Measurements from ENCODE around the gene CNKSR1. TPM values are rescaled to one million over a fixed set of nuclear protein-coding genes. Genes with fewer than 3 reads are reported as not detected.

Gene CNKSR1
- total RNA-seq, 1 experiment from 2014 or later, result 18.0 TPM

- TF ChIP-seq CBFB (CRISPR knock-in tag; IDR thresholded peaks at IDR 0.05; ENCODE audit: low read depth) (no peak), GRHL2 (CRISPR knock-in tag; IDR thresholded peaks at IDR 0.05; ENCODE audit: insufficient replicate concordance, severe bottlenecking) (no peak), ELF4 (CRISPR knock-in tag; IDR thresholded peaks at IDR 0.05; ENCODE audit: low read depth) (no peak), MYBL2 (CRISPR knock-in tag; IDR thresholded peaks at IDR 0.05) (no peak), EMX1 (CRISPR knock-in tag; IDR thresholded peaks at IDR 0.05) (no peak), HMGA2 (CRISPR knock-in tag; IDR thresholded peaks at IDR 0.05) (no peak), IRF1 (CRISPR knock-in tag; IDR thresholded peaks at IDR 0.05) (no peak), AFF4 (CRISPR knock-in tag; IDR thresholded peaks at IDR 0.05; ENCODE audit: borderline replicate concordance) (no peak), ZNF423 (CRISPR knock-in tag; IDR thresholded peaks at IDR 0.05) (no peak), JUN (CRISPR knock-in tag; IDR thresholded peaks at IDR 0.05) (no peak)
Measured at GRCh38 chr1:26197301-26197700, 20.0 kb downstream of the CNKSR1 start (continued).

GRCh38 chr1:26197813-26198212 is 20.5 kb downstream of the CNKSR1 start:
- peaks cover 23% of the 10 kb centered on the region for H3K4me1 Mint-ChIP-seq
- no peaks in the 10 kb centered on the region for H3K36me3 Mint-ChIP-seq
- H3K27ac Mint-ChIP-seq, result no peak overlapping the region
- TF ChIP-seq, protein P1, sequence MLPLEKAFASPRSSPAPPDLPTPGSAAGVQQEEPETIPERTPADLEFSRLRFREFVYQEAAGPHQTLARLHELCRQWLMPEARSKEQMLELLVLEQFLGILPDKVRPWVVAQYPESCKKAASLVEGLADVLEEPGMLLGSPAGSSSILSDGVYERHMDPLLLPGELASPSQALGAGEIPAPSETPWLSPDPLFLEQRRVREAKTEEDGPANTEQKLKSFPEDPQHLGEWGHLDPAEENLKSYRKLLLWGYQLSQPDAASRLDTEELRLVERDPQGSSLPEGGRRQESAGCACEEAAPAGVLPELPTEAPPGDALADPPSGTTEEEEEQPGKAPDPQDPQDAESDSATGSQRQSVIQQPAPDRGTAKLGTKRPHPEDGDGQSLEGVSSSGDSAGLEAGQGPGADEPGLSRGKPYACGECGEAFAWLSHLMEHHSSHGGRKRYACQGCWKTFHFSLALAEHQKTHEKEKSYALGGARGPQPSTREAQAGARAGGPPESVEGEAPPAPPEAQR (CRISPR knock-in tag; IDR thresholded peaks at IDR 0.05), result no peak
- TF ChIP-seq ATF6 (CRISPR knock-in tag; IDR thresholded peaks at IDR 0.05) (no peak), NFE2L1 (CRISPR knock-in tag; IDR thresholded peaks at IDR 0.05) (no peak), HMGA2 (CRISPR knock-in tag; IDR thresholded peaks at IDR 0.05) (no peak), NR2C2 (CRISPR knock-in tag; IDR thresholded peaks at IDR 0.05) (no peak), ZMAT4 (CRISPR knock-in tag; IDR thresholded peaks at IDR 0.05) (no peak), ZNF121 (CRISPR knock-in tag; IDR thresholded peaks at IDR 0.05) (no peak), ZNF532 (CRISPR knock-in tag; IDR thresholded peaks at IDR 0.05; ENCODE audit: borderline replicate concordance) (no peak), ELF4 (CRISPR knock-in tag; IDR thresholded peaks at IDR 0.05; ENCODE audit: low read depth) (no peak), ZNF396 (CRISPR knock-in tag; IDR thresholded peaks at IDR 0.05; ENCODE audit: borderline replicate concordance) (no peak)
- ATAC-seq (no peak), DNase-seq (ENCODE audit: low spot score) (no peak)
- H3K27me3 Mint-ChIP-seq (ENCODE audit: low read depth), result no peaks in the 10 kb centered on the region; the same call in none of the 2 replicates
- H3K4me3 Mint-ChIP-seq, result no peak overlapping the region
- H3K9me3 Mint-ChIP-seq, result no peaks in the 10 kb centered on the region
- CTCF ChIA-PET, result interaction anchor here (1.1 to 1.5 kb wide), 2 partner anchors 20 to 53 kb away, joined by 3 to 4 read pairs; partner anchors contain the start of gene CNKSR1
- POLR2A ChIA-PET, result no interaction called here
